T-helper 1 cell (primary cell): ENCODE data around the gene NF2.
"Not testable (repeated sequence)": the region's sequence is repeated elsewhere in the genome, so short reads cannot be mapped to it uniquely, and the experiment has no call there.

ENCODE experiments used
- DNase-seq, 5 donors: peaks; one replicate each; pipeline ENCODE4 v3.0.0-alpha.2; 2012 to 2020
- total RNA-seq, 4 donors: gene quantifications; one replicate each; lab custom pipeline; 2026; lab: John Stamatoyannopoulos, UW

The NF2 gene
- 55.7 to 66.5 (median 61.6) reads per million in 4 donors for total RNA-seq

DNA sequence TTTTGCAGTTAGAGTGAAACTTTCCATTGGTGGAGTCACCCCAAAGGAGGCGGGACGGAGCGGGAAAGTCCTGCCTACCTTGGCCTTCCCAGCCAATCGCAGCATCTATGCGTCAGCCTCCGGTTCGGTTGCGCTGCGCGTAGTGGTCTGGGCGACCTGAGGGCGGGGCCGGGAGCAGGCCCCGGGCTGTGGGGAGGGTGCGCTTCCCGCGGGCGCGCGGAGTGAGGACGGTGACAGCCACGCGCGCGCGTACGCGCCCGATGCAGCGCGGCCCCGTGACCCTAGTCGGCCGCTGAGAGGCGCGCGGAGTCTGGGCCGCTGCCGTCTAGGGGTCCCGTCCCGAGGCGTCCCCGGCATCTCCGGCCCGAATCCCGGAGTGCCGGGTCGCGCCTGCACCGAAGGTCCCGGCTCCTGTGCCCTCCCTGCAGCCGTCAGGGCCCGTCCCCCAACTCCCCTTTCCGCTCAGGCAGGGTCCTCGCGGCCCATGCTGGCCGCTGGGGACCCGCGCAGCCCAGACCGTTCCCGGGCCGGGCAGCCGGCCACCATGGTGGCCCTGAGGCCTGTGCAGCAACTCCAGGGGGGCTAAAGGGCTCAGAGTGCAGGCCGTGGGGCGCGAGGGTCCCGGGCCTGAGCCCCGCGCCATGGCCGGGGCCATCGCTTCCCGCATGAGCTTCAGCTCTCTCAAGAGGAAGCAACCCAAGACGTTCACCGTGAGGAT lies at the start of gene NF2:
NF2 (plus strand) TSS at position 276 of the 718 bp plus-strand sequence; CDS start at position 642, 366 bp downstream.
- DNase-seq: peak; percentile 96 to 99 (median 97)

DNA sequence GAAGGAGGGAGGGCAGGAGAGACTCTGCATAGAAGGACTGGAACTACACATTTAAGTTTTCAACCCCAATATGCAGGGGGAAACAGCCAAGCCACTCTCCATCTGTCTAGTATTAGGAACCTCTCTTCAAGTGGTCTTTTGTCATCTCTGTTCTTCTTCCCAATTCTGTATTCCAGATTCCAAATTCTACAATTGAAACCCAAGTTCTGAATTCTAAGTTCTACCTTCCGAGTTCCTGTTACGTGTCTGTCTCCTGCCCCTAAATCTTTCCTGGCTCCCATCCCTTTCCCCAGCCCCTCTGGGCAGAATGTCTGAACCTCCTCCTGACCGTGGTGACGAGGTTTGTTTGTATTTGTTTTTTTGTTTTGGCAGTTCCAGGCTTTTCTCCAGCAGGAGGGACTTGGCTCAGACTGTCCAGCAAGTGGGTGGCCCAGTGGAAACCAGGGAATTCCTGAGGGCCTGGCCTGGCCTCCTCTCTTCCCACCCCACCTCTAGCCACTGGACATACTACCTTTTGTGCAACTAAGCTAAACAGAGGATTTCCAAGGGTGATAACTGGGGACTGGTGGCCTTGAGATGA lies 48.3 kb upstream of the NF2 start:
- no peak for DNase-seq

DNA sequence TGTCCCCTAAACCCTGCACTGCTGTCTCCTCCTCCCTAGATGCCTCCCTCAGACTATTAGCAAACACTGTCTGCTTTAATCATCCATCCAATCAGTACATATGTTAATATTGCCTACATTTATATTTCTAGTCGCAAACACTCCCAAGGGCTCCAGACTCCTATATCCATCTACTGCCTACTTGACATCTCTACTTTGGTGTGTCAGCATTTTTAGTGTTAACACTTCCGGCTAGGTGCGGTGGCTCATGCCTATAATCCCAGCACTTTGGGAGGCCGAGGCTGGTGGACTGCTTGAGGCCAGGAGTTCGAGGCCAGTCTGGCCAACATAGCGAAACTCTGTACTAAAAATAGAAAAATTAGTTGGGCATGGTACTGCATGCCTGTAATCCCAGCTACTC lies 44.4 kb upstream of the NF2 start:
- no peak for DNase-seq

DNA sequence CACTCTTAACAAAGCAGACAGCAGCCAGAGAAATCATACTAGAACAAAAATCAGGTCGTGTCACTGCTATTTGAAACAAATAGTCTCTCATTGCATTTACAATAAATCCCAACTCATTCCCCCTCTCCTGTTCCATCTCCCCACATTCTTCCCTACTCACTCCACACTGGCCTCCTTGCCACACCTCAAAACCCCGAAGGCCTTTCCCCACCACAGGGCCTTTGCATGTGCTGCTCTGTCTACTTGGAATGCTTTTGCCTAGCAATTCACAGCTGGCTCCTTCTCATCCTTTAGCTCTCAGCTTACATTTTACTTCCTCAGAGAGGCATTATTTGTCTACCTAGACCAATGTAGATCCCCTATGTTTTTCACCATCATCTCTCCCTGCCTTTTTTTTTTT lies 43.6 kb upstream of the NF2 start:
- DNase-seq: no peak

DNA sequence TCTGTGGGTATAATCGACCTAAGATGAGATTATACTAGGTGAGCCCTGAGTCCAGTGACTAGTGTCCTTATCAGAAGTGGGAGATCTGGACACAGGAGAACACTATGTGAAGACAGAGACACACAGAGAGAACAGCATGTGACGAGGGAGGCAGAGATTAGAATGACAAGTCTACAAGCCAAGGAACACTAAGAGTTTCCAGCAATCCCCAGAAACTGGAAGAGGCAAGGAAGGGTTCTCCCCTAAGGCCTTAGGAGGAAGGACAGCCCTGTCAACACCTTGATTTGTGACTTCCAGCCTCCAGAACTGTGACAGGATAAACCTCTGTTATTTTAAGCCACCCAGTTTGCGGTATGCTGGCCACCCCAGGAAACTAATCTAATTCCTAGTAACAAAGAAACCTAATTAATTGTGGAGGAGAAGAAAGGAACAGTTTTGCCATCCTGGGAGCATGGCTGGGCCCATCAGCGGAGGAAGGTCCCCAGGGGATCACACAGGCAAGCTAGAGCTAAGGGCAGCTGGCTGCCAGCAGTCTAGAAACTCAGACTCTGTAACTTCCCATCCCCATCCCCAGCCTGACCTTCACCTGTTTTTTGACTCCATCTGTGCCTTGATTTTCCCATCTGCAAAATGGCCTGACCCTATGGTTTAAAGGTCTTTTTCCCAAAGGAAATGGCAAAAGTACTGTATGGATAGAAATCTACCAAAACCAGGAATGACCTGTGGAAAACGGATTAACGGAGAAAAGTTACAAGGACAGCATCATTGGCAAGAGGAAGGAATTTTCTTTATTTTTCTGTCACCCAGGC lies 39.6 kb upstream of the NF2 start:
- no peak for DNase-seq

DNA sequence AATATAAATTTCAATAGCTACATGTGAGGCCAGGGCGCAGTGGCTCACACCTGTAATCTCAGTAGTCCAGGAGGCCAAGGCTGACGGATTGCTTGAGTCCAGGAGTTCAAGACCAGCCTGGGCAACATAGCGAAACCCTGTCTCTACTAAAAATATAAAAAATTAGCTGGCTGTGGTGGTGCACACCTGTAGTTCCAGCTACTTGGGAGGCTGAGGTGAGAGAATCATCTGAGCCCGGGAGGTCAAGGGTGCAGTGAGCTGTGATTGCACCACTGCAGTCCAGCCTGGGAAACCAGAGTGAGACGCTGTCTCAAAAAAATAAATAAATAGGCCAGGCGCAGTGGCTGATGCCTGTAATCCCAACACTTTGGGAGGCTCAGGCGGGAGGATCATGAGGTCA lies 36.9 kb upstream of the NF2 start:
- DNase-seq: not testable (repeated sequence)

DNA sequence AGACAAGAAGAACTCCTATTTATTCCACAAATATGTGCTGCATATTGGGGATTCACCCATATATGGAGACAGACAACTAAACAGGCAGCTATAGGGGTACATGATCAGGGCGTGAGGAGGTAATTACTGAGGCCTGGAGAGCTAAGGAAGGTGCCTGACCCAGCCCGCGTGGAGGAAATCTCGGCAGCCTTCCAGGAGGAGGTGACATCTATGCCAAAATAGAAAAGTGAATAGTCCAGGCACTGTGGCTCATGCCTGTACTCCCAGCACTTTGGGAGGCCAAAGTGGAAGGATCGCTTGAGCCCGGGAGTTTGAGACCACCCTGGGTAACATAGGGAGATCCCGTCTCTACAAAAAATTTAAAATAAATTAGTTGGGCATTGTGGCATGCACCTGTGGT lies 36.1 kb upstream of the NF2 start:
- no peak for DNase-seq

DNA sequence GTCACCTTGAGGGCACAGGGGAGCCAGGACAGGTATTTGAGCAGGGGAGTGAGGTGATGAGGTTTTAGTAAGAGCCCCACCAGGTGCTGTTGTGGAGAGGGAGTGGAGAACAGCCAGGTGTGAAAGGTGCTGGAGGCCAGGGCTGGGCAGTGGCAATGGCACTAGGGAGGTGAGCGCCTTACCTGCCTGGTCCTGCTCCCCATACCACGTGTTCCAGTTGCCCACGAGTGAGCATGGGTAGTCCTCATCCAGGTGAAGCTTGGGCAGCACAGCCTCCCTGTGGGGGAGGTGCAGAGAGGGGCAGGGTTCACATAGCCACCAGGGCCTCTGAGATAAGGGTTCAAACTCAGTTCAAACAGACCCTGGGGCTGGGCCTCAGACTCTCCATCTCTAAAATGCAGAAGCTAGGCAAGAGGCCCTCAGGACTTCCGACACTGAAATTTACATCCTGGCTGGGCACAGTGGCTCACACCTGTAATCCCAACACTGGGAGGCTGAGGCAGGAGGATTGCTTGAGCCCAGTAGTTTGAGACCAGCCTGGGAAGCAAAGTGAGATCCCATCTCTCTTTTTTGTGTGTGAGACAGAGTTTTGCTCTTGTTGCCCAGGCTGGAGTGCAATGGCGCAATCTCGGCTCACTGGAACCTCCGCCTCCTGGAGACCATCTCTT lies 34.3 kb upstream of the NF2 start:
- no peak for DNase-seq

DNA sequence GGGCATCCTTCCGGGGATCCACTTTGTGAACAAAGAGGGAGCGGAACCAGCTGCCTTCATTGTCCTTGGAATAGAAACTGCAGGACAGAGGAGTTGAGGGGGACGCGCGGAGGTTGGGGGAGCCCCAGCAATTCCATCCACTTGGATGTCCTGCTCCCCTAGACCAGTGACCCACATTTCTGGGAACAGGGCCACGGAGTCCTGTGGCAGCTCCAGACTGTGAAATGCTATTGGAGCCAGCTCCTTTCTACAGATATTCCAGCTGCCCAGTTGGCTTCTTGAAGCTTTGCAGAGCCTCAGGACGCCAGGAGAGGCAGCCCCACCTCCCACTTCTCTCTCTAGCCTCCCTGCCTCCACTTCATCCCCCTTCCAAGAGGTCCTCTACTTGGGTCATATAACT lies 33.0 kb upstream of the NF2 start:
- no peak for DNase-seq

DNA sequence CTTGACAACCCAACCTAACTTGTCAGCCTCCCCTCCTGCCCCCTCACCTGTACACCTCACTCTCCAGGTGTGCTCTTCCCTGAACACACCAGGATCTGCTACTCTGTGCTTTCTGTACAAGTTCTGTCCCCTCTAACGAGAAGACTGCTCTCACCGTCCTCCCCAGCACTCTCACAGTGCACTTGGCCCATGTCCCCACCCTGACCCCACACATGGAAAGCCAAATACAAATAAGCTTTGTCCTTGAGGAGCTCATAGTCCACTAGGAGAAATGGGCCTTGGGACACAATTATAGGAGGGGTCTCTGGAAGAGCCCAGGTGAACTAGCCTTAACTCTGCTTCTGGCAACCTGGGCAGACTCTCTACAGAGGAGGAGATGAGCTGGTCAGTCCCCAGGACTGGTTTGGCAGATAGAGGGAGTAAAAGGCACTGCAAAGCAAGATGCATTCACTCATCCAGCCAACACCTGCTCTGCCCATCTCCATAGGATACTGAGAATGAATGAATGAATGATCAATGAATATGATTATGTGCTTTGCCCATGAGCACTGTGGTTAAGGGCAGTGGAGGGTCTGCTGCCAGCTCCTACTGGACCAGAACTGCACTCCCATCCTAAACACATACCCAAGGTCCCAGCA lies 32.4 kb upstream of the NF2 start:
- no peak for DNase-seq

DNA sequence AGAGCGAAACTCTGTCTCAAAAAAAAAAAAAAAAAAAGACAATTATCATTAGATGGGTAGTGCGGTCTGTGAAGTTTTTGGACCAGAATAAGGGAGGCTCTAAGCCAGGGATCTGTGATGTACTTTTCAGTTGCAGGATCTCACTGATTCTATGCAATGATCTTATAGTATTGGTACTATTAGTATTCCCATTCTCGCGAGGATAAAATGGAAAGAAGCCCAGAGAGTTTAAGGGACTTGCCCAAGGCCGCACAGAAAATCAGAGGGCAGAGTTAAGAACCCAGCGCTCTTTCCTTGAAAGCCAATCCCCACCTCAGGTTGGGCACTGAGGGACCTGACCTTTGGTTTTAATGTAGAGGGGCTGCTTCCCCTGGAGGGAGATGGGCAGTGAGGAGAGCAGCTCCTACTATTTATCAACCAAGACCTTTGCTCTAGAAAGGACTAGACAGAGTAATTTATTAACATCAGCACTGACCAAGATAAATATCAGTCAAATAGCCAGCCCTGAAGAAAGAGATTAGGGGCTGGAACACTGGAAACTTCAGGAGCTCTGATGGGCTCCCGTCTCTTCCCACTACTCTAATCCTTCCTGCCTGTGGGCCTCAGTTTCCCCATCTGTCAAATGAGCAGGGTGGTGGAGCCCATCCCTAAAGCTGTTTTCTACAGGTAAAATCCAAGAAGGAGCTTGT lies 28.5 kb upstream of the NF2 start:
- no peak for DNase-seq

DNA sequence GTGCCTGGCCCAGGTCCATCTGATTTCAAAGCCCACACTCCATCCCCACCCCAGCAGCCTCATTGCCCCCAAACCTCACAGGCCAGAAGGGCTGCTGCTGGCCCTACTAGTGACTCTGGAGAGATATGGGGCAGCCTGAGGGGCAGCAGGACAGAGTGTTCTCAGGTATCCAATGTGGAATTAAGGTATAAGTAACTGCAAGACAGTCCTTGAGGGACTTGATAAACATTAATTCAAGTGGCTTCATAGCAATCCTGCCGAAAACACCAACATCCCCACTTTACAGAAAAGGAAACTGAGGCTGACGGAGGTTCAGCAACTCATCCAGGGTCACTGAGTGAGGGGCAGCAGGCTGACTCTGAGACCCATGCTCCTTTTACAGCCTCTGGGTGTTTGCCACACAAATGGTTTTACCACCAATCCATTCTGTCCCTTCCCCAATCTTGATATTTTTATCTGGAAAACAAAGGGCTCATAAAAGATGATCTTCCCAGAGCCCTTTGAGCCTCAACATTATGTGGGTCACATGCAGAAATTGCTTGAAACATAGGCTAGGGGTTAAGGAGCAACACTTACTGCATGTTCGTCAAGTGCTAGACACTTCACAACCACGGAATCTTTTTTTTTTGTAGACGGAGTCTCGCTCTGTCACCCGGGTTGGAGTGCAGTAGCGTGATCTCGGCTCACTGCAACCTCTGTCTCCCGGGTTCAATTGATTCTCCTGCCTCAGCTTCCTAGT lies 24.8 kb upstream of the NF2 start:
- DNase-seq: no peak

DNA sequence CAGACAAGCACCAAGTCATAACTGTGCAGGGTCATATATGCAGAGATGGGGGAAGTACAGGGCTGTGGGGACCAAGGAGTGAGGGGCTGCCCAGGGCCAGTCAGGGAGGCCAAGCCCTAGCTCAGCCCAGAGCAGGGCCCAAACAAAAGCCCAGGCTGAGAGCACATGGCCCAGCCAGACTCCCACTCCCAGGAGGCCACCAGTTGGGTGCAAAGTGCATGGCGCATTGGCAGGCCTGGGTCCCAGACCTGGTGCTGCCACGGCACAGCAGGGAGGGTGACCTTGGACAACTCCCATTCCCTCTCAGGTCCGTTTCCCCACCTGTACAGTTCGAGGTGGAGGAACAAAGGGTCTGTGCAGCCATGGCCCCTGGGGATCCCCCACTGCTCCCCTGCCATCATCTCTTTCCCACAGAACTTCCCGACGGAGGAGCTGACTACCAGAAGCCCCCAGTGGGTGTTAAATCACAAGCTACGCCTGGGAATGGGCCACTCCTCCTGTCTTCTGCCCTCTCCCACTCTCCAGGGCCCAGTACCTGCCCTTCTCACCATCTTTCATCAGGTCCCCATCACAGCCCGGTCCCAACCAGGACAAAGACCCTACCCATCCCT lies 23.1 kb upstream of the NF2 start:
- DNase-seq: no peak

DNA sequence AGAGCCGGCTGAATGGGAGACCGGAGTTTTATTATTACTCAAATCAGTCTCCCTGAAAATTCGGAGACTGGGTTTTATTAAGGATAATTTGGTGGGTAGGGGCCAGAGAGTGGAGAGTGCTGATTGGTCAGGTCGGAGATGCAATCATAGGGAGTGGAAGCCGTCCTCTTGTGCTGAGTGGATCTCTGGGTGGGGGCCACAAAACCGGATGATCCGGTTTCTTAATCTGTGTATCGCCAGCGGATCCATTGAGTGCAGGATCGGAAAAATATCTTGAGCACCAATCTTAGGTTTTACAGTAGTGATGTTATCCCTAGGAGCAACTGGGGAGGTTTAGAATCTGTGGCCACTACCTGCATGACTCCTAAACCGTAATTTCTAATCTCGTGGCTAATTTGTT lies 21.6 kb upstream of the NF2 start:
- no peak for DNase-seq

DNA sequence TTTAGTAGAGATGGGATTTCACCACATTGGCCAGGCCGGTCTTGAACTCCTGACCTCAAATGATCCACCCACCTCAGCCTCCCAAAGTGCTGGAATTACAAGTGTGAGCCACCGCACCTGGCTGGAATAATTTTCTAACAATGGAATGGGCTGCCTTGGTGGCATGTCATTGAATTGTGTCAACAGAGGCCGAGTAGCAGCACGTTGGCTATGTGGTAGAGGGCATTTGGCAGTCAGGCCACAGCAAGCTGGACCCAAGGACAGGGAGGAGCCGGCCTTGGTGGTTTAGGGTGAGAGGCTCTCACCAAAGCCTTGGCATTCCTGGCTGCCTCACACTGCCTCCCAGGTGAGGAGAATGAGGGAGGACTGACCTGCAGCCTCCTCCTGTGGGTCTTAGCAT lies 18.5 kb upstream of the NF2 start:
- no peak for DNase-seq

DNA sequence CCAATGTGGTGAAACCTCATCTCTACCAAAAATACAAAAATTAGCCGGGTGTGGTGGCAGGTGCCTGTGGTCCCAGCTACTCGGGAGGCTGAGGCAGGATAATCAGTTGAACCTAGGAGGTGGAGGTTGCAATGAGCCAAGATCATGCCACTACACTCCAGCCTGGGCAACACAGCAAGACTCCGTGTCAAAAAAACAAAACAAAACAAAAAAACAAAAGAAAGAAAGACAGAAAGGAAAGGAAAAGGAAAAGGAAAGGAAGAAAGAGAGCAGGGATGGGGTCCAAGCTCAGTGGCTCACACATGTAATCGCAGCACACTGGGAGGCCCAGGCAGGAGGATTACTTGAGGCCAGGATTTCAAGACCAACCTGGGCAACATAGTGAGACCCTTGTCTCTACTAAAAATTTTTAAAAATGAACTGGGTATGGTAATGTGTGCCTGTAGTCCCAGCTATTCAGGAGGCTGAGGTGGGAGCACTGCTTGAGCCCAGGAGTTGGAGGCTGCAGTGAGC lies 17.2 kb upstream of the NF2 start:
- DNase-seq: not testable (repeated sequence)

DNA sequence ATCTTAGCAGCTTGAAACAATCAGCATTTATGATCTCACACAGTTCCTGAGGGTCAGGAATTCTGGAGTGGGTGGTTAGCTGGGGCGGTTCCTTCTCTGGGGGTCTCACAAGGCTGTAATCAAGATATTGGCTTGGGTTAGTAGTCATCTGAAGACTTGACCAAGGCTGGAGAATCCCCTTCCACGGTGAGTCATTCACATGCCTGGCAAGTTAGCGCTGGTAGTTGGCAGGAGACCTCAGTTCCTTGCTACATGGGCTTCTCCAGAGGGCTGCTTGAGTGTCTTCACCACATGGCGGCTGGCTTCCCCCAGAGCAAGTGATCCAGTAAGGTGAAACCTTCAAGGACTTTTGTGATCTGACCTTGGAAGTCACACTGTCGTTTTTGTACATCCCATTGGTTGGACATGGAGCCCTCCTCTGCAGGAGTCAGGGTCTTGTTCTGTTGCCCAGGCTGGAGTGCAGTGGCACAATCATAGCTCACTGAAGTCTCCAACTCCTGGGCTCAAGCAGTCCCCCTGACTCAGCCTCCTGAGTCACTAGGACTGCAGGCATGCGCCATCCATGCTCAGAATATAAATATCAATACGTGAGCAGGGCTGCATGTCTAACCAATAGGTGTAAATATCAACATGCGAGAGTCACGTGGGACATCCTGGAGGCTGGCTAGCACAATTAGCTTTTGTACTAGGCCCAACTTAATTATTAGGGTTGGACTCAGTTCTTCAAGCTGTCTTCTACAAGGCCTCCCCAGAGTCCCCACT lies 15.3 kb upstream of the NF2 start:
- no peak for DNase-seq

DNA sequence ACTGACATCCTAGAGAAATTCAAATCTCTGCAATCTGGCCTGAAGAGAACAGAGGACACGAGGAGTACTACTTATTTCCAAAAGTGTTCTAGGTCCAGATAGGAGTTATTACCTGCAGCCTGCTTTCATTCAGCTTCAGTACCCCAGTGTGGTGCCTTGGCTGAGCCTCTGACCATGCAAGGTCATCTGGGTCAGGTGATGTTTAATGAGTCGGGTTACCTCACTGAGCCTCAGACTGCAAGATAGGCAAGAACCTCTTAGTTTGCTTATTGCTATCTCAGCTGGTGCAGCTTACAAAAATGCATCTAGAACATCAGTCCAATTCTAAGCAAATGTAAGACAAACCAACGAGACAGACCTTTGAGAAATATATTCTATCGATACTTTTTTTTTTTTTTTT lies 9.5 kb upstream of the NF2 start:
- DNase-seq: no peak

DNA sequence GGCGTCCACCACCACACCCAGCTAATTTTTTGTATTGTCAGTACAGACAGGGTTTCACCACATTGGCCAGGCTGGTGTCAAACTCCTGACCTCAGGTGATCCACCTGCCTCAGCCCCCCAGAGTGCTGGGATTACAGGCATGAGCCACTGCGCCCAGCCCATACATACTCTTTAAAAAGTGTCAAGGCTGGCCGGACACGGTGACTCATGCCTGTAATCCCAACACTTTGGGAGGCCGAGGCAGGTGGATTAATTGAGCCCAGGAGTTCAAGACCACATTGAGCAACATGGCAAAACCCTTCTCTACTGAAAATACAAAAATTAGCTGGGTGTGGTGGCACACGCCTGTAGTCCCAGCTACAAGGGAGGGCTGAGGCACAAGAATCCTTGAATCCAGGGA lies 9.0 kb upstream of the NF2 start:
- DNase-seq: not testable (repeated sequence)

DNA sequence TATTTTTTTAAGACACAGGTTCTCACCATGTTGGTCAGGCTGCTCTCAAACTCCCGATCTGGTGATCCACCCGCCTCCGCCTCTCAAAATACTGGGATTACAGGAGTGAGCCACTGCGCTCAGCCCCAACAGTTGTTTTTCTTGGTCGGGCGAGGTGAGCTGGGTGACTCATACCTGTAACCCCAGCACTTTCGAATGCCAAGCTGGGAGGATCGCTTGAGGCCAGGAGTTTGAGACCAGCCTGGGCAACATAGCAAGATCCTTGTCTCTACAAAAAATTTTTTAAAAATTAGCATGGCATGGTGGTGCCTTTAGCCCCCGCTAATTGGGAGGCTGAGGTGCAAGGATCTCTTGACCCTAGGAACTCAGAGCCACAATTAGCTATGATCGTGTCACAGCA lies 7.0 kb upstream of the NF2 start:
- DNase-seq: no peak
